Astrocyte (in vitro differentiated cells and primary cell): Measurements from ENCODE around the gene BTBD8. TPM values are rescaled to one million over a fixed set of nuclear protein-coding genes. Genes with fewer than 3 reads are reported as not detected.

Experiments
- DNase-seq: peaks from one replicate; pipeline ENCODE4 v3.0.0-alpha.2; 2010; ENCODE audit warnings: low read depth
- FAIRE-seq: peaks from 2 replicates; lab custom pipeline; 2011; peaks lifted over from hg19 to GRCh38; lab: Jason Lieb, UNC
- H2AFZ ChIP-seq: 2 replicates; pipeline ENCODE4 v1.6.0; 2012; ENCODE audit warnings: low read depth, low read length, inconsistent platforms
- H3K27ac ChIP-seq: 2 replicates; pipeline ENCODE4 v1.5.1; 2011; ENCODE audit warnings: low read depth, low read length, inconsistent platforms
- H3K27me3 ChIP-seq: 2 replicates; pipeline ENCODE4 v1.6.0; 2011; ENCODE audit warnings: low read length, inconsistent platforms; ENCODE audit not compliant: insufficient read depth
- H3K36me3 ChIP-seq: 2 replicates; pipeline ENCODE4 v1.5.1; 2011; ENCODE audit warnings: low read length, inconsistent platforms; ENCODE audit not compliant: insufficient read depth
- H3K4me1 ChIP-seq: 2 replicates; pipeline ENCODE4 v1.5.1; 2011; ENCODE audit warnings: low read length, inconsistent platforms; ENCODE audit not compliant: insufficient read depth
- H3K4me2 ChIP-seq: 2 replicates; pipeline ENCODE4 v1.6.0; 2012; ENCODE audit warnings: low read length, inconsistent platforms
- H3K4me3 ChIP-seq: 2 replicates; pipeline ENCODE4 v1.5.1; 2011; ENCODE audit warnings: low read depth, mild to moderate bottlenecking, low read length, inconsistent platforms; ENCODE audit not compliant: insufficient read depth
- H3K79me2 ChIP-seq: 2 replicates; pipeline ENCODE4 v1.6.0; 2012; ENCODE audit warnings: mild to moderate bottlenecking, low read length, inconsistent platforms; ENCODE audit not compliant: insufficient read depth
- H3K9ac ChIP-seq: 2 replicates; pipeline ENCODE4 v1.6.0; 2012; ENCODE audit warnings: mild to moderate bottlenecking, low read length, inconsistent platforms
- H3K9me3 ChIP-seq: 2 replicates; pipeline ENCODE4 v1.5.1; 2012; ENCODE audit warnings: low read depth, mild to moderate bottlenecking, low read length, inconsistent platforms; ENCODE audit not compliant: insufficient read depth
- H4K20me1 ChIP-seq: 2 replicates; pipeline ENCODE4 v1.6.0; 2012; ENCODE audit warnings: low read length, inconsistent platforms; ENCODE audit not compliant: insufficient read depth
- H3K27ac Mint-ChIP-seq: one replicate; pipeline ENCODE4 v1.8.0; 2021; ENCODE audit warnings: mild to moderate bottlenecking, mixed read lengths; ENCODE audit not compliant: unreplicated experiment
- H3K27me3 Mint-ChIP-seq: one replicate; pipeline ENCODE4 v1.8.0; 2021; ENCODE audit warnings: low read depth, mixed read lengths; ENCODE audit not compliant: unreplicated experiment
- H3K36me3 Mint-ChIP-seq: one replicate; pipeline ENCODE4 v1.8.0; 2021; ENCODE audit warnings: low read depth, mixed read lengths; ENCODE audit not compliant: unreplicated experiment
- H3K4me1 Mint-ChIP-seq: one replicate; pipeline ENCODE4 v1.8.0; 2021; ENCODE audit warnings: low read depth, mixed read lengths; ENCODE audit not compliant: unreplicated experiment
- H3K4me3 Mint-ChIP-seq: one replicate; pipeline ENCODE4 v1.8.0; 2021; ENCODE audit warnings: mild to moderate bottlenecking, moderate library complexity, mixed read lengths; ENCODE audit not compliant: unreplicated experiment
- H3K9me3 Mint-ChIP-seq: one replicate; pipeline ENCODE4 v1.8.0; 2021; ENCODE audit warnings: mild to moderate bottlenecking, mixed read lengths; ENCODE audit not compliant: unreplicated experiment
- EZH2 ChIP-seq: IDR thresholded peaks from 2 replicates; pipeline ENCODE4 v1.6.1; 2012; ENCODE audit warnings: mild to moderate bottlenecking, low read length, inconsistent platforms; ENCODE audit not compliant: insufficient read depth
- total RNA-seq: library from RNA; stranded (reverse); gene quantifications from 2 replicates; pipeline ENCODE4 v1.2.1, GENCODE V29; 2021
- TF ChIP-seq, protein P1 (sequence below): IDR thresholded peaks from 2 replicates; pipeline ENCODE4 v1.5.1; 2011; ENCODE audit warnings: low read depth, mild to moderate bottlenecking, inconsistent platforms, low read length, moderate library complexity; ENCODE audit not compliant: insufficient read depth

Gene BTBD8
- total RNA-seq, 1 donor from 2014 or later: 1.8 TPM

DNA sequence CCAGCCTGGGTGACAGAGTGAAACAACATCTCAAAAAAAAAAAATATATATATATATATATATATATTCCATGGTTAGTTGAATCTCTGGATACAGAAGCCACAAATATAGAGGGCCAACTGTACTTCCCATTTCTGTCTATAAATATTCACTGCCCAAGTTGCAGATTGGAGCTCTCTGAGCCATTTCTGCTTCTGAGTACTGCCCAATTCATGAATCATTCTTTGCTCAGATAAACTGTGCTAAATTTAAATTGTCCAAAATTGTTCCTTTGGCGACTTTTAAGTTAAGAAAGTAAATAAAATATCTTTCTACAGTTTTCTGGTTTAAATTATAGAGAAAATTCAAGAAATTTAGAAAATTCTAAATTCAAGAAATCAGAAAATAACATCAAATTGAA, 114.4 kb downstream of the BTBD8 start:
- Mint-ChIP-seq H3K27me3 (peaks cover 4% of the 10 kb centered on the region), H3K4me1 (no peaks in the 10 kb centered on the region), H3K27ac (no peak overlapping the region), H3K9me3 (no peaks in the 10 kb centered on the region), H3K36me3 (no peaks in the 10 kb centered on the region), H3K4me3 (no peak overlapping the region)
- H3K4me1 ChIP-seq: no peaks in the 10 kb centered on the region
- H3K79me2 ChIP-seq: no peaks in the 10 kb centered on the region
- FAIRE-seq: no peak
- H3K9me3 ChIP-seq: no peaks in the 10 kb centered on the region
- H3K4me2 ChIP-seq: no peak overlapping the region
- H2AFZ ChIP-seq: no peak overlapping the region
- no peak overlapping the region for H3K27ac ChIP-seq
- no peaks in the 10 kb centered on the region for H4K20me1 ChIP-seq
- H3K36me3 ChIP-seq: no peaks in the 10 kb centered on the region
- H3K27me3 ChIP-seq: no peaks in the 10 kb centered on the region
- no peak overlapping the region for H3K4me3 ChIP-seq
- H3K9ac ChIP-seq: no peak overlapping the region
- DNase-seq: no peak
- no peak for TF ChIP-seq EZH2
- TF ChIP-seq, protein P1, sequence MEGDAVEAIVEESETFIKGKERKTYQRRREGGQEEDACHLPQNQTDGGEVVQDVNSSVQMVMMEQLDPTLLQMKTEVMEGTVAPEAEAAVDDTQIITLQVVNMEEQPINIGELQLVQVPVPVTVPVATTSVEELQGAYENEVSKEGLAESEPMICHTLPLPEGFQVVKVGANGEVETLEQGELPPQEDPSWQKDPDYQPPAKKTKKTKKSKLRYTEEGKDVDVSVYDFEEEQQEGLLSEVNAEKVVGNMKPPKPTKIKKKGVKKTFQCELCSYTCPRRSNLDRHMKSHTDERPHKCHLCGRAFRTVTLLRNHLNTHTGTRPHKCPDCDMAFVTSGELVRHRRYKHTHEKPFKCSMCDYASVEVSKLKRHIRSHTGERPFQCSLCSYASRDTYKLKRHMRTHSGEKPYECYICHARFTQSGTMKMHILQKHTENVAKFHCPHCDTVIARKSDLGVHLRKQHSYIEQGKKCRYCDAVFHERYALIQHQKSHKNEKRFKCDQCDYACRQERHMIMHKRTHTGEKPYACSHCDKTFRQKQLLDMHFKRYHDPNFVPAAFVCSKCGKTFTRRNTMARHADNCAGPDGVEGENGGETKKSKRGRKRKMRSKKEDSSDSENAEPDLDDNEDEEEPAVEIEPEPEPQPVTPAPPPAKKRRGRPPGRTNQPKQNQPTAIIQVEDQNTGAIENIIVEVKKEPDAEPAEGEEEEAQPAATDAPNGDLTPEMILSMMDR: no peak

DNA sequence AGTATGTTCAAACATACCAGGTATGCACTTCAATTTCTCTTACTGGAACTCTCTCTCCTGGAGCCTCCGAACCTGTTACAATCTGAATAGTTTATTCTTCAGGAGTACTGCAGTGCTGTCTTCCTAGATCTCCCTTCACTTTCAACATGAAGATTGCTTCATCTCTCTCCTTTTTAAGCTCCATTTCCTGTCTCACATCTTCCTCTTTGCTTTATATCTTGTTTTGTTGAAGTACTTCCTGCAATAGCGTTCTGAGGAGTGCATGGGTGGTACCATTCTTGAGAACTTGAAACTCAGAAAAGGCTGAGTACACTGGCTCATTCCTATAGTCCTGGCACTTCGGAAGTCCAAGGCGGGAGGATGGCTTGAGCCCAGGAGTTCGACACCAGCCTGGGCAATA, 121.8 kb downstream of the BTBD8 start:
- H3K4me3 Mint-ChIP-seq: no peak overlapping the region
- Histone ChIP-seq H3K27me3 (no peaks in the 10 kb centered on the region), H3K36me3 (no peaks in the 10 kb centered on the region), H3K4me2 (no peak overlapping the region), H3K4me1 (no peaks in the 10 kb centered on the region), H3K27ac (no peak overlapping the region), H3K9ac (no peak overlapping the region), H2AFZ (no peak overlapping the region), H3K79me2 (no peaks in the 10 kb centered on the region), H3K9me3 (no peaks in the 10 kb centered on the region), H3K4me3 (no peak overlapping the region), H4K20me1 (no peaks in the 10 kb centered on the region)
- TF ChIP-seq EZH2: no peak
- TF ChIP-seq, protein P1: no peak
- H3K27me3 Mint-ChIP-seq: no peaks in the 10 kb centered on the region
- FAIRE-seq: no peak
- peaks cover 4% of the 10 kb centered on the region for H3K4me1 Mint-ChIP-seq
- H3K27ac Mint-ChIP-seq: no peak overlapping the region
- DNase-seq: no peak
- H3K9me3 Mint-ChIP-seq: peaks cover 3% of the 10 kb centered on the region
- no peaks in the 10 kb centered on the region for H3K36me3 Mint-ChIP-seq

DNA sequence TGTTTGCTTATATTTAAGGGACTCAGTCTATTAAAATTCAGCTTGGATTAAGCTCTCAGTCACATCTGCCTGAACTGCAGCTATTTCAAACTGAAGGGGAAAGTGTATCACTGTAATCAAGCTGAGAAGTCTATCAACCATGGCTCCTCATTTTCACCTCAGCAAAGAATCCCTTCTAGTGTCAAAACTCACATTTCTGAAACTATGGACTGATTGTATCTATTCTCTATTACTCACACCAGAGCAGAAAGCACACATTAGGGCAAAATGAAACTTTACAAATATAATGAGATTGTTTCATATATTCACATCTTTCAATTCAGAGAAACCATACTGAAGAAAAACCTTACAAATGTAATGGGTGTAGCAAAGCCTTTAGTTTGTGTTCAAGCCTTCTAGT, 123.0 kb downstream of the BTBD8 start:
- no peak for TF ChIP-seq EZH2
- TF ChIP-seq, protein P1: no peak
- peaks cover 4% of the 10 kb centered on the region for H3K4me1 Mint-ChIP-seq
- FAIRE-seq (no peak), DNase-seq (no peak)
- Histone ChIP-seq H3K4me3 (no peak overlapping the region), H3K36me3 (no peaks in the 10 kb centered on the region), H4K20me1 (no peaks in the 10 kb centered on the region), H3K27ac (no peak overlapping the region), H2AFZ (no peak overlapping the region), H3K4me1 (no peaks in the 10 kb centered on the region), H3K79me2 (no peaks in the 10 kb centered on the region), H3K9me3 (no peaks in the 10 kb centered on the region), H3K4me2 (no peak overlapping the region), H3K9ac (no peak overlapping the region), H3K27me3 (no peaks in the 10 kb centered on the region)
- peaks cover 3% of the 10 kb centered on the region for H3K9me3 Mint-ChIP-seq
- no peak overlapping the region for H3K4me3 Mint-ChIP-seq
- H3K36me3 Mint-ChIP-seq: no peaks in the 10 kb centered on the region
- H3K27me3 Mint-ChIP-seq: no peaks in the 10 kb centered on the region
- H3K27ac Mint-ChIP-seq: no peak overlapping the region
